ENCODE data around the gene MTA1.

DNA sequence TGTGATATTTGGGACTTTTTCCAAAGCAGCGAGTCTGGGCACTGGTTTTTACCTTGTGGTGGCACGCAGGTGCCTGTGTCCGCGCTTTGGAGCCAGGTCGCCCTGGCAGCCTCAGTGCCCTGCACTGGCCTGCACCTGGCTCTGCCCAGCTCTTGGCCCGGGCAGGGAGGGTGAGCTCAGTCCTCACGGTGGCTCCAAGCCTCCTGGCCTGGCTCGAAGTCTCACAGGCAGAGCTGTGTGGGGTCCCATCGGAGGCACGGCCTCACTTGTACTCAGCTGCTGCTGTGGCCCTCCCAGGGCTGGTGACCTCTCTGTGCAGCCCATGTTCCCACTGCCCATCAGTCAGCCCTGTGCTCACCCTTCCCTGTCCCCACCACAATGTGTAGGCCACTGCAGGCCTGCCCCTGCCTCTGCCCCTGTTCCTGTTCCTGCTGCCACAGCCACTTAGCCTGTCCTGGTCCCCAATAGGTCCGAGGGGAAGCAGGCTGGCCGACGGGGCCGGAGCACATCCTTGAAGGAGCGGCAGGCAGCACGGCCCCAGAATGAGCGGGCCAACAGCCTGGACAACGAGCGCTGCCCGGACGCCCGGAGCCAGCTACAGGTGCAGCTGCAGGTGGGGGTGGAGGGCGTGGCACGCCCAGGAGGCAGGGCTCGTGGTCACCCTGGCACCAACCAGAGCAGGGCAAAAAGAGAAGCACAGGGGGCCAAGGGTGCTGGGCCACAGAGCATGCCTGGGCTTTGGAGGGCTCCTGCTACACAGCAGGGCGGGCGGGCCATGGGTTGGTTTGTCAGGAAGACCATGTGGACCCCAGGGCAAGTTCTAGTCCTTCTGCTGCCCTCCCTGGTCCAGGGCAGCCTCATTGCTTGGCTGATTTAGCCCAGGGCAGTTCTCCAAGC, 37.9 kb upstream of the MTA1 start:
- no peak for TF ChIP-seq POLR2A (IDR thresholded peaks at IDR 0.05)
- TF ChIP-seq, protein P1, sequence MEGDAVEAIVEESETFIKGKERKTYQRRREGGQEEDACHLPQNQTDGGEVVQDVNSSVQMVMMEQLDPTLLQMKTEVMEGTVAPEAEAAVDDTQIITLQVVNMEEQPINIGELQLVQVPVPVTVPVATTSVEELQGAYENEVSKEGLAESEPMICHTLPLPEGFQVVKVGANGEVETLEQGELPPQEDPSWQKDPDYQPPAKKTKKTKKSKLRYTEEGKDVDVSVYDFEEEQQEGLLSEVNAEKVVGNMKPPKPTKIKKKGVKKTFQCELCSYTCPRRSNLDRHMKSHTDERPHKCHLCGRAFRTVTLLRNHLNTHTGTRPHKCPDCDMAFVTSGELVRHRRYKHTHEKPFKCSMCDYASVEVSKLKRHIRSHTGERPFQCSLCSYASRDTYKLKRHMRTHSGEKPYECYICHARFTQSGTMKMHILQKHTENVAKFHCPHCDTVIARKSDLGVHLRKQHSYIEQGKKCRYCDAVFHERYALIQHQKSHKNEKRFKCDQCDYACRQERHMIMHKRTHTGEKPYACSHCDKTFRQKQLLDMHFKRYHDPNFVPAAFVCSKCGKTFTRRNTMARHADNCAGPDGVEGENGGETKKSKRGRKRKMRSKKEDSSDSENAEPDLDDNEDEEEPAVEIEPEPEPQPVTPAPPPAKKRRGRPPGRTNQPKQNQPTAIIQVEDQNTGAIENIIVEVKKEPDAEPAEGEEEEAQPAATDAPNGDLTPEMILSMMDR (IDR thresholded peaks at IDR 0.05): no peak

Data from adrenal gland (tissue), 5 donors.